ENCODE measurements around the gene LZTR1.

Gene LZTR1

DNA sequence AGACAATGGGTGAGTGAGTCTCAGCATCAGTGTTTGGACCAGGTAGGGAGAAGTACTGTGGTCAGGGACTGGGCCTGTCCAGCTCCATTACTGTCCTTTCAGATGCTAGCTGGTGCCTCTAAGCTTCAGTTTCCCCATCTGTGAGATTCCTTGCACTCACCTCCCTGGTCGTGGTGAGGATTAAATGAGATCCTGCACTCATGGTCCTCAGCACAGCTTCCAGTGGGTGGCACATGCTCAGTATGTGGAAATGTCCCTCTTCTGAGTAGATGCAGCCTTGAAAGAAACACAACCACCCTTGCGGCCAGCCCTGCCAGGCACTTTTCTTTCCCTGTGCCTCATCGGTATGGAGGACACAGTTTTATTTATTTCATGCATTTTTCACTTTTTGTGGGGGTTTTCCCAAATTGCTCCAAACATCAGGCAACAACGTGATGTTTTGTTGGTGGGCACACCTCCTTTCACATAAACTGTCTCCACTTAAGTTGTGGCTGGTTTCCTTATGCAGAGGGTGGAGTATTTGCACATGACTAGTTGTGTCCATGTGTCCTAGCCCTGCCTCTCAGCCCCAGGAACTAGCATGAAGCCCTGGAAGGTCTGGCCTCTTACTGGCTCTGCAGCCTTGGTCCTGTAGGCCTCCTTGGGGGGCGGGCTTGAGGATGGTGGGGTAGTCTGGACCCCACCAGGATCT lies 1.1 kb downstream of the LZTR1 start:
- no peak for DNase-seq

DNA sequence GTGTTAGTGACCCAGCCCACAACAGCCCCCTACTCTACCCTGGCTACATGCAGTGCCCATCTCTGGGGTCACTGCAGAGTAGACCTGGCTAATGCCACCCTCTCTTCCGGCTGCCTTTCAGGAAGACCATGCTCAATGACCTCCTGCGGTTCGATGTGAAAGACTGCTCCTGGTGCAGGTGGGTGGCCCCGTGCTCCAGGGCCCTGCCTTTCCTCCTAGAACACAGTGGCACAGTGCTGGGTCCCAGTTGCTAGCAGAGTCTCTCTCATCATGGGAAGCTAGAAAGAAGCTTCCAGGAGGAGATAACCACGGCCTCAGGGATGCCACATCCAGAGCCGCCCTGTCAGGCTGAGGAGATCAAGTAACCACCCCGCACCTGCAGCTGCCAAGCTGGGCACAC lies 3.6 kb downstream of the LZTR1 start:
- no peak for DNase-seq

DNA sequence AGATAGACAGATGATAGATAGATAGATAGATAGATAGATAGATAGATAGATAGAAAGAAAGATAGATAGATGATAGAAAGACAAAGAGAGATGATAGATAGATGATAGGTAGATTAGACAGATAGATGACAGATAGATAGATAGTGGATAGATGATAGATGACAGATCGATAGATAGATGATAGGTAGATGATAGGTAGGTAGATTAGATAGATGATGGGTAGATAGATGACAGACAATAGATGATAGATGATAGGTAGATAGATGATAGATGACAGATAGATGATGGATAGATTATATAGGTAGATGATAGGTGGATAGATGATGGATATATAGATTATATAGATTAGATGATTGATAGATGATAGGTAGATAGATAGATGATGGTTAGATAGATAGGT lies 4.3 kb downstream of the LZTR1 start:
- no peak for DNase-seq

DNA sequence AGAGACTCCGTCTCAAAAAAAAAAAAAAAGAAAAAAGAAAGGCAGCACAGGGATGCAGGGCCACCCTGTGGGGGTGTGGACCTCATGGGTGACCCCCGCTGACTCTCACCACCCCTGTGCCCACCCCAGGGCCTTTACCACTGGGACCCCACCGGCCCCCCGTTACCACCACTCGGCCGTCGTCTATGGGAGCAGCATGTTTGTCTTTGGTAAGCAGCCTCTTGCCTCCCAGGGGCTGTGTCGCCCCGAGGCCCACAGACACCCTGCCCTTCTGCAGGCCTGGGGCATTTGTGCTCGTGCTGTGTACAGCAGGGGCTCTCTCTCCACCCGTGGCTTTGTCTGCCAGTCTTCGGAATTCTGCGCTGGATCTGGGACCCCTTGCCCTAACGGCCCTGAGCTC lies 5.3 kb downstream of the LZTR1 start:
- no peak for DNase-seq

DNA sequence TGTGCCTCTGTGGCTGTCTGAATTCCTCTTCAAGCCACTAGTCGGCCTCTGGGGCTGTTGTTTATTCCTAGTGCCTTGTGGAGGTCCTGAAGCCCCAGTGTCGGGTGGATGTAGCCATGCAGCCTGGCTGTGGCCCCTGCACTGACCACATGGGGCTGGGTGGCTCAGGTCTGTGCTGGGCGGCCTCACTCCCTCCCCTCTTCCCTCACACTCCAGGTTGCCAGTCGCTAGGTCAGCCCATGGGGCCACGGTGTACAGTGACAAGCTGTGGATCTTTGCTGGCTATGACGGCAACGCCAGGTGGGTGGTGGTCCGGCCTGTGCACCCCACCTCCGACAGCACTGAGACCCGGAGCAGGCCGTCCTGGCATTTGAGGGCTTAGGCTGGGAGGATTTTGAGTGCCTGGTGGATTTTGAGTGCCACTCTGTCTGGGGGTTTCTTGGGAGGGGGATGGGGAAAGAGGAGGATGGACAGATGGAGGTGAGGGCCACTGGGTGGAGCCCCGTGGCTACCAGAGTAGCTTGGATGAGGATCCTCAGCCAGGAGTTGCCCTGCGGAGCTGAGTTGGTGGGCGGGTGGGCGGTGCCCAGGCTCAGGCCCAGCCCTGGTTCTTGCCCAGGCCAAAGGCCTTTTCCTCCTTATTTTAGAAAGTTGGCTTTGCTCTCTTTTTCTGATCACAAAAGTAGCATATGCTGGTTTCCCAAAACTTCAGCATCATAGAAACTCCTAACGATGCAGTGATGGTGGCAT lies 6.7 kb downstream of the LZTR1 start:
- DNase-seq, result no peak

DNA sequence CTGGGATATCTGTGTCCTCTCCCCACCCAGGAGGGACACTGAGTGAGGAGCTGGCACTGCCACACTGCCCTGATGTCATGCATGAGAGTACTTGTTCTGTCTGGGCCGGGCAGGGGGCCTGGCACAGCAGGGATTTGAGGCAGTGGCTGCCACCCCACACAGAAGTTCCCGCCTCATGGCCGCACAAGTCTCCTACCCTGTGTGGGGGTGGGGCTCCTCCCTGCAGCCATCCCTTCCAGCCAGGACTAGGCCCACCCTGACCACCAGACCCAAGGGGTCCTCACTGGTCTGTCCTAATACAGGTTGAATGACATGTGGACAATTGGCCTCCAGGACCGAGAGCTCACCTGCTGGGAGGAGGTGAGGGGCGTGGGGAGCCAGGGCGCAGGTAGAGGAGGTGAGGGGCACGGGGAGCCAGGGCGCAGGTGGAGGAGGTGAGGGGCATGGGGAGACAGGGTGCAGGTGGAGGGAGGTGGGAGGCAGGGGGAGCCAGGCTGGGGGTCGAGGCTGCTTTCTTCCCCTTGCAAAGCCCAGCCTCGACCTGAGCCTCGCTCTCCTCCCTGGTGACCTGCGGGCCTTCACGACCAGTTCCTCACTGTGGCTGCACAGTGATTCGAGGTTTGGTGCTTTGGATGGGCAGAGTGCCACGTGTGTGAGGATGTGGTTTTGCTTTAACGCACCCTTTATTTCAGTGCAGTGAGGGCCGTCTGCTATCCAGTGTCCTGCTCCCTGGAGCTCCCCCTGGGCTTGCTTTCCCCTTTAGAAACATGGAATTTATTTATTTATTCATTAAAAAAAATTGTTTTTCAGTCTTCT lies 7.4 kb downstream of the LZTR1 start:
- DNase-seq, result no peak

DNA sequence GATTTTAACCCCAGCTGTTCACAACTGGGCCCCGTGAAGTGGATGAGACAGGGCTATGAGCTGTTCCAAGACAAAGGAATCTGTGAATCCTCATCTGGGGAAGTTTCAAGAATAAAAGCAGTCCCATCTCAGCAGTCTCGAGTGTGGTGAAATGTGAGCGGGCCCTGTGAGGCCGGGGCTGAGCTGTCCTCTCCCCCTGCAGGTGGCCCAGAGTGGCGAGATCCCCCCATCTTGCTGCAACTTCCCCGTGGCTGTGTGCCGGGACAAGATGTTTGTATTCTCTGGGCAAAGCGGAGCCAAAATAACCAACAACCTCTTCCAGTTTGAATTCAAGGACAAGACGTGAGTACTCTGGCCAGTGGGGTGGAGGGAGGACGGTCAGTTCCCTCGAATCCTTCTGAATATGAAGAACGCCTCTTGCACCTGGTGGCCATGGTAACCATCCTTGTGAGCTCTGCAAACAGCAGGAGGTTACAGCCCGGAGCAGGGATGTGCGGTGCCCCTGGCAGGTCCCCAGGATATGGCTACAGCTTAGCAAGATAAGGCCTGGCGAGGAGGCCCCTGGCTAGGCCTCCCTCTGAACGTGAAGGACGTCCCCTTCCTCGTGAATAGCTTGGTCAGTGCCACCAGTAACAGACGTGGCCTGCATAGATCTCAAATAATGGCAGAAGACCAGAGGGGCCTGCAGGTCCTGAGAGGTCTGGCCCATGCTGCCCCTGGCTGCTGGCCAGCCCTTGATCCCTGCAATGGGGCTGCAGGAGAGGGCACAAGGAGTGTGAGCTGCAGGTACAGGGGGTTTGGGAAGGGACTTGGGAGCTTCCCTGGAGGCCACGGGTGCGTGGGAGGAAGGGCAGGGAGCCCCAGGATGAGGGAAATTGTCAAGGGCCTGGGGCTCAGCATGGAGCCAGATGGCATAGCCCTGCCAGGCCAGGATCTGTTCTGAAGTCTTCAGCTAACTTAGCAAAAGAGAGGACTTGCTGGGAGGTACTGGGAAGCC lies 8.4 kb downstream of the LZTR1 start:
- DNase-seq, result no peak

DNA sequence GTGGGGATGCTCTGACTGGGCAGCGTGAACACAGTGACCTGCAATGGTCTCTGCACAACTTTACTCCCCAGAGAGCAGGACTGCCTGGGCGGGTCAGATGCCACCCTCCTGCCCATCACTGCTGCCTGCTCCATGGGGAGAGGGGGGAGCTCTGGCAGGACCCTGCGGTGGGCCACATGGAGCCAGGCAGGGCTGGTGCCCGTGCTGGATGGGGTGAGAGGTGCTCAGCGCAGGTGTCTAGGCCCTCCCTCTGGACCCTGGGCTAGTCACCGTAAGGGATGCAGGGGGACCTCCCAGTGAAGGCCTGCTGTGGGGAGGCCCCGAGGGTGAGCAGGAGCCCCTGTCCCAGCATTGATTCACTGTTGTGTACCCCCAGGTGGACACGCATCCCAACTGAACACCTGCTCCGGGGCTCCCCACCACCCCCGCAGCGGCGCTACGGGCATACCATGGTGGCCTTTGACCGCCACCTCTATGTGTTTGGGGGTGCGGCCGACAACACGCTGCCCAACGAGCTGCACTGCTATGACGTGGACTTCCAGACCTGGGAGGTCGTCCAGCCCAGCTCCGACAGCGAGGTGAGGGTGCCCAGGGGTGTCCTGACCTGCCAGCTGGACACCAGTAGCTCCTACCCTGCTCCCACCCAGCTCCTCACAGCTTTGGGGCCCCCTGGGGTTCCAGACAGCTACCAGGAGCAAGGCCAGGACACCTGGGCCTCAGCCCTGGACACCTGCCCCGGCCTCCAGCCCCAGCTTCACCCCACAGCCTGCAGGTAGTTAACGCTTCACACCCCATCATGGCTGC lies 9.4 kb downstream of the LZTR1 start:
- DNase-seq, result no peak

DNA sequence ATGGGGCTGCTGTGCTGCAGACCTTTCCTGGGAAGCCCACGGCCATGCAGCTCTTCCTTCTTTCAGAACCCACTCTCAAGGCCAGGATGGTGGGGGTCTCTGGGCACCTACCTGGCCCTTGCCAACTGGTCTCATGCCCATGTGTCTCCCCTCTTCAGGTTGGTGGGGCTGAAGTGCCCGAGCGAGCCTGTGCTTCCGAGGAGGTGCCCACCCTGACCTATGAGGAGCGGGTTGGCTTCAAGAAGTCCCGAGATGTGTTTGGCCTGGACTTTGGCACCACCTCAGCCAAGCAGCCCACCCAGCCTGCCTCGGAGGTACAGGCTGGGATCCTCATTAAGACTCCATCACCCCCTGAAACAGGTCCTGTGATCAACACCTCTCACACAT lies 10.0 kb downstream of the LZTR1 start:
- DNase-seq, result no peak

DNA sequence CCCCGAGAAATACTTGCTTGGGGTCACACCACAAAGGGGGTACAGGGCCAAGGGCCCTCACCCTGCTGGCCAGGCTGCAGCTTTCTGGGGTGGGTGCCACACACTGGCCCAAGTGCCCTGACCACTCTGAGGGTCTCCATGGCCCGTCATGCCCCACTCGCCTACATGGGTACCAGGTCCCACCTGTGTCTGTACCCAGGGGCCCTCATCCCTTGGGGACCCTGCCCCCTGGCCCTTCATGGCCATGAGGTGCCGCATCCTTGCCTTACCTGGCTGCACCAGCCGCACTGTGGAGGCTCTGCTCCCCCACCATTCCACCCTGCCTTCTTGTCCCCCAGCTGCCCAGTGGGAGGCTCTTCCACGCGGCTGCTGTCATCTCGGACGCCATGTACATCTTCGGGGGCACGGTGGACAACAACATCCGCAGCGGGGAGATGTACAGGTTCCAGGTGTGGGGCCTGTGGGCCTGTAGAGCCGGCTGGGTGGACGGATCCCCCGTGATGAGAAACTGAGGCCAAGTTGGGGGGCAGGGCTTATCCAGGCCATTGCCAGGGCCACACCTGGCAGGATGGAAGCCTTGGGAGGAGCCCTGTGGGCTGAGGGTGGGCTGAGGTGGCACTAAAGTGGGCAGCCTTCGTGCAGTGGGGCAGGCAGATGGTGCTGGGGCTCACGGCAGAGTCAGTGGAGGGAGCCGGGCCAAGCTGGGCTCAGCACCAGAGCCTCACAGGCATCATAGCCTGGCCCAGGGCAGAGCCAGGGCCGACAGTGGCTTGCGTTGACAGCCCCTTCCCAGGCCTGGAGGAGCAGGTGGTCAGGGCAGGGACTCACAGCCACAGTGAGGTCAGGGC lies 10.6 kb downstream of the LZTR1 start:
- DNase-seq, result no peak

DNA sequence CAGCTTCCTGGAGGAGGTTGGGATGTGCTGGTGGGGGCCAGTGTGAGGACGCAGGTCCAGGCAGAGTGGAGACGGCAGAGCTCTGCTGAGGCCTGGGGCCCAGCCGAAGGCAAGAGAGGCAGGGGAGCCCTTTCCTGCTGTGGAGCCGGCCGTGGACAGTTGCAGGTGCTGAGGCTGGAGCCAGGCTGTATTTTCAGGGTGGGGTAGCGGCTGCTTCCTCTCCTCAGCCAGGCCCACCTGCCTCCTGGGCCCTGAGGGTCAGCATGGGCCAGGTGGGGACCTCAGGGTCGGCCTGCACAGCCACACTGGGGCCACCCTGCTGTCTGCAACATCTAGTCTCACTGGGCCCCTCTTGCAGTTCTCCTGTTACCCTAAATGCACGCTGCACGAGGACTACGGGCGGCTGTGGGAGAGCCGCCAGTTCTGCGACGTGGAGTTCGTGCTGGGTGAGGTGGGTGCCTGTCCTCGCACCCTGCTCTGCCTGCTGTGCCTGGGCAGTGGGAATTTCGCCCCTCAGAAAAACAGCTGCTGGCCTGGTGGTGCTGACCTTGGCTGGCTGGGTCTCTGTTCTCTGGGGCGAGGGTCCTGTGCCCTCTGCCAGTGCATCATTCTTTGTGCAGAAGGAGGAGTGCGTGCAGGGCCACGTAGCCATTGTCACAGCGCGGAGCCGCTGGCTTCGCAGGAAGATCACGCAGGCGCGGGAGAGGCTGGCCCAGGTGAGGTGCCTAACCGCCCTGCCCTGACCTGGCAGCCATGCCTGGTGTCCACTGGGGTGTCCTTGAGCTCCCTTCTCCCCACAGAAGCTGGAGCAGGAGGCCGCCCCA lies 11.4 kb downstream of the LZTR1 start:
- no peak for DNase-seq

DNA sequence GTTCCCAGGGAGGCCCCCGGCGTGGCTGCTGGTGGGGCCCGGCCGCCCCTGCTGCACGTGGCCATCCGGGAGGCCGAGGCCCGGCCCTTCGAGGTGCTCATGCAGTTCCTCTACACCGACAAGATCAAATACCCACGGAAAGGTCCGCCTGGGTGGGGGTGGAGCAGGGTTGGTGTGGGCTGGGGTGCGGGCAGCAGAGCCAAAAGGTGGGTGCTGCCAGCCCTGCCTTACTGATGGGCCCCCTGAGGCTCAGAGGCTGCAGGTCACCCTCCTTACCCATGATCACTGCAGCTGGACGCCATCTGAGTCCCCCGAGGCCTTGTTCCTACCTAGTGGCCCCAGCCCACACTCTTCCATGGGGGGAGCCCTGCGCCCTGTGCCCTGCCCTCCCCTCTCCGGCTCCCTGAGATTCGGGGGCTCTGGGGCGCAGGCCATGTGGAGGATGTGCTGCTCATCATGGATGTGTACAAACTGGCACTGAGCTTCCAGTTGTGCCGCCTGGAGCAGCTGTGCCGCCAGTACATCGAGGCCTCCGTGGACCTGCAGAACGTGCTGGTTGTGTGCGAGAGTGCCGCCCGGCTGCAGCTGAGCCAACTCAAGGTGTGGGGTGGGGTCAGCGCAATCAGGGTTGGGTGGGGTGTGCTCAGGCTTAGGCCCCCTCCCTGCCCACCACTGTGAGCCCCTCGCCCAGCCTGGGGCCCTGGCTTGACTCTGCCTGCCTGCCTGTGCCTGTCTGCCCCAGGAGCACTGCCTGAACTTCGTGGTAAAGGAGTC lies 12.2 kb downstream of the LZTR1 start:
- no peak for DNase-seq

DNA sequence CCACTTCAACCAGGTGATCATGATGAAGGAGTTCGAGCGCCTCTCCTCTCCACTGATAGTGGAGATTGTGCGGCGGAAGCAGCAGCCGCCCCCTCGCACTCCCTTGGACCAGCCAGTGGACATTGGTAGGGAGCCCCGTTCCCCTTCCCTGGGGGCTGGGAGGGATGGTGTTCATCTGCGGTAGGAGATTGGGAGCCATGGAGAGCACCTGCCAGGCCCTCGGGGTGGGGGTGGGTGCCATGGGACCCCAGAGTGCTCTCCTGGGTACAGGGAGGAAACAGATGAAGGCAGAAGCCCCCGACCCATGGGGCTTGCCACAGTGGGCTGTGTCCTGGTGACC lies 12.8 kb downstream of the LZTR1 start:
- DNase-seq, result no peak

DNA sequence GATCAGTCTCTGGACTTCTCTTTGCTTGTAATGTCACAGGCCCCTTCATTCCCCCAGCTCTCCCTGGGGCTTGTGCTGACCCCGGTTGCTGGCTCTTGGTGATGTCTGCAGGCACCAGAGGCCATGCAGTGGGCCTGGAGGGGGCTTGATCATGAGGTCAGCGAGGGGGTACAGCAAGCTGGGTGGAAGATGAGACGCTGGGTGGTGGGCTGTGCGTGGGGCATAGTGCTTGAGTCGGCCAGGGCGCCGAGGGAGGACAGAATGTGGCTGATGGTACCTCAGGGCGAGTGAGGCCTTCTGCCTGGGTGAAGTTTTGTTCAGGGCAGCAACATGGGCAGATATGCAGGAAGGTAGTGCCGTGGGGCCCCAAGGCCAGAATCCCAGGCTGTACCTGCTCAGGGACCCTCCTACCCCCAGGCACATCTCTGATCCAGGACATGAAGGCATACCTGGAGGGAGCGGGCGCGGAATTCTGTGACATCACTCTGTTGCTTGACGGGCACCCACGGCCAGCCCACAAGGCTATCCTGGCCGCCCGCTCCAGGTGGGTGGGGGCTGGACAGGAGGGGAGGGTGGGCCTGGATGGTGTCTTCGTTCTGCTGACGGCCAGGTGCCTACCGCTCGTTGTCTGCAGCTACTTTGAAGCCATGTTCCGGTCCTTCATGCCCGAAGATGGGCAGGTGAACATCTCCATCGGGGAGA lies 13.4 kb downstream of the LZTR1 start:
- DNase-seq, result no peak

DNA sequence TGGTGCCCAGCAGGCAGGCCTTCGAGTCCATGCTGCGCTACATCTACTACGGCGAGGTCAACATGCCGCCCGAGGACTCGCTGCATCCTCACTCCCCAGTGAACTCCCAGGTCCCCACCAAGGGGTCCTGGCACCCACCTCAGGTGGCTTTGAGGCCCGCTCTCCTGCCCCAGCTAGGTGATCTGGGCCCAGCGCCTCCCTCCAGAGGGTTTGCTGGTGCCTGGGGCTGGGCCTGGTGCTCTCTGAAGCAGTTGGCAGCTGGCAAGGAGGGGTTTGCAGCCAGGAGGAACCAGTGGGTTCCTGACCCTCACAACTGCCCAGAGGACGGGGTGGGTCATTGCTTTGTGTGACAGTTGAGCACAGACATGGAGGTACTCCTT lies 13.9 kb downstream of the LZTR1 start:
- DNase-seq, result no peak

DNA sequence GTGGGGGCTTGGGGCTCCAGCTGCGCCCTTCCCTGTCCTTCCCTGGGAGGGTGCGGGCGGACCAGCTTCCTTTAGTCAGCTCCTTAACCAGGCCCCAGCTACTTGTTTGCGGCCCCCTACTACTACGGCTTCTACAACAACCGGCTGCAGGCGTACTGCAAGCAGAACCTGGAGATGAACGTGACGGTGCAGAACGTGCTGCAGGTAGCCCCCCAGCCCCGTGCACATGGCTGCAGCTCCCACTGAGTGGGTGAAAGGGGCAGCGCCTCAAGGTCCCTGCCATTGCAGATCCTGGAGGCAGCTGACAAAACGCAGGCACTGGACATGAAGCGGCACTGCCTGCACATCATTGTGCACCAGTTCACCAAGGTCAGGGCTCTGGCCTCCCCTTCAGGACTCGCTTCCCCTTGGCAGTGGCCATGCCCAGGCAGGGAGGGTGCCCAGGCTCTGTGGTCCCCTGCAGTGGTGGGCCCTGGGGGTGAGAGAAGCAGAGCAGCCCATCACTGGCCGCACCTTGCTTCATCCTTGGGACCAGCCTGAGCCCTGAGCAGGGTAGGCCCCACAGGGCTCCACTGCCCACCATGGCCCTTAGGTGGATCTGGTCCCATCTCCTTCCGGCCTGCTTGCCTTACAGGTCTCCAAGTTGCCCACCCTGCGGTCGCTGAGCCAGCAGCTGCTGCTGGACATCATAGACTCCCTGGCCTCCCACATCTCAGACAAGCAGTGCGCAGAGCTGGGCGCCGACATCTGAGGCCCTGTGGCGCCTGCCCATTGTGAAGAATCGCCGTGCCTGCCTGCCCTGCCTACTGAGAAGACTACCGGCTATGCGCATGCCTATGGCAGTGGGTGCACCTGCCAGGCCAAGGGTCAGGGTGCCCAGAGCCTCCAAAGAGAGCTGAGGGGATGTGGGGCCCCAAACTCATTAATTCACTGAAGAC lies 14.8 kb downstream of the LZTR1 start:
- no peak for DNase-seq

DNA sequence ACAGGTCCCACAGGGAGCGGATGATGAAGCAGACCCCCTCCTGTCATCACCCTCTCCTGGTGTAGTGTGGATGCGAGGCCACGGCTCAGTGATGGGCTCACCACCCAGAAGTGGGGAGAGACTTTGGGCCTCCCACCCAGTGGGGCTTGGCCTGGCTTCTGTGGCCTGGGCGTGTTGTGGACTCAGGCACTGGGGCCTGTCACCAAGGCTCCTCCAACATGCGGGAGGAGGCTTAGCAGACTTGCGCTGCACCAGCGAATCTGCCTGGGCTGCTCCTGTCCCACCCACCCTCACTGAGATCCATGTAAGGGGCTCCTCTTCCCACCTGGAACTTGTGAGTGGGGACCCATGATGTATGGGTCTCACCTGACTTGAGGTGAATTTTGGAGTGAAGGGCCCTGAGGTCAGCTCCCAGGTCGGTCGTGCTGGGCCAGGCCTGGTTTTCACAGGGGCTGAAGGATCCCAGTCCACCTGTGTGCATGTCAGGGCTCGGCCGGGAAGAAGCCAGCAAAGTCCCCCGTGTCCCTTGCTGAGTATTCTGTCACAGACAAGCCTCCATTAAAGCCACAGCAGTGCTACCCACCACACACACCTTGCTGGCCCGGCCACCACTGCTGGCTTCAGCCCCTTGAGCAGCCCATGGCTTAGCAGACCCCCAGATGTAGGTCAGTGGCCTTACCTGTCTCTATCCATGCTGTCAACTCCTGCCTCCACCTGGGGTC lies 15.6 kb downstream of the LZTR1 start:
- DNase-seq, result no peak
